Measurements from ENCODE around the gene LTBP3. TPM values are rescaled to one million over a fixed set of nuclear protein-coding genes. Genes with fewer than 3 reads are reported as not detected.
A peak's percentile ranks its signal among the peaks of the same experiment; 100 is the strongest.

The LTBP3 gene
- total and polyA plus RNA-seq, 2 of the 13 experiments (the other 11 are each of a cell fraction or from before 2014, with no cell fraction given), result 12.2 to 68.1 TPM

- TF ChIP-seq, protein P1, sequence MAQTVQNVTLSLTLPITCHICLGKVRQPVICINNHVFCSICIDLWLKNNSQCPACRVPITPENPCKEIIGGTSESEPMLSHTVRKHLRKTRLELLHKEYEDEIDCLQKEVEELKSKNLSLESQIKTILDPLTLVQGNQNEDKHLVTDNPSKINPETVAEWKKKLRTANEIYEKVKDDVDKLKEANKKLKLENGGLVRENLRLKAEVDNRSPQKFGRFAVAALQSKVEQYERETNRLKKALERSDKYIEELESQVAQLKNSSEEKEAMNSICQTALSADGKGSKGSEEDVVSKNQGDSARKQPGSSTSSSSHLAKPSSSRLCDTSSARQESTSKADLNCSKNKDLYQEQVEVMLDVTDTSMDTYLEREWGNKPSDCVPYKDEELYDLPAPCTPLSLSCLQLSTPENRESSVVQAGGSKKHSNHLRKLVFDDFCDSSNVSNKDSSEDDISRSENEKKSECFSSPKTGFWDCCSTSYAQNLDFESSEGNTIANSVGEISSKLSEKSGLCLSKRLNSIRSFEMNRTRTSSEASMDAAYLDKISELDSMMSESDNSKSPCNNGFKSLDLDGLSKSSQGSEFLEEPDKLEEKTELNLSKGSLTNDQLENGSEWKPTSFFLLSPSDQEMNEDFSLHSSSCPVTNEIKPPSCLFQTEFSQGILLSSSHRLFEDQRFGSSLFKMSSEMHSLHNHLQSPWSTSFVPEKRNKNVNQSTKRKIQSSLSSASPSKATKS (CRISPR knock-in tag; IDR thresholded peaks at IDR 0.05), result no peak
- TF ChIP-seq KDM4B (CRISPR knock-in tag; IDR thresholded peaks at IDR 0.05), result no peak
- TF ChIP-seq, protein P2, sequence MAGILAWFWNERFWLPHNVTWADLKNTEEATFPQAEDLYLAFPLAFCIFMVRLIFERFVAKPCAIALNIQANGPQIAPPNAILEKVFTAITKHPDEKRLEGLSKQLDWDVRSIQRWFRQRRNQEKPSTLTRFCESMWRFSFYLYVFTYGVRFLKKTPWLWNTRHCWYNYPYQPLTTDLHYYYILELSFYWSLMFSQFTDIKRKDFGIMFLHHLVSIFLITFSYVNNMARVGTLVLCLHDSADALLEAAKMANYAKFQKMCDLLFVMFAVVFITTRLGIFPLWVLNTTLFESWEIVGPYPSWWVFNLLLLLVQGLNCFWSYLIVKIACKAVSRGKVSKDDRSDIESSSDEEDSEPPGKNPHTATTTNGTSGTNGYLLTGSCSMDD (CRISPR knock-in tag; IDR thresholded peaks at IDR 0.05), result no peak
- peak; percentile 69 for TF ChIP-seq GFI1 (CRISPR knock-in tag; IDR thresholded peaks at IDR 0.05; ENCODE audit: borderline replicate concordance)
- peak; percentile 75; the same call in 1 of the 2 replicates for TF ChIP-seq NCOA1 (CRISPR knock-in tag; IDR thresholded peaks at IDR 0.05)
- no peak for TF ChIP-seq ZNF703 (CRISPR knock-in tag; IDR thresholded peaks at IDR 0.05; ENCODE audit: borderline replicate concordance)
- TF ChIP-seq RAD21 (CRISPR knock-in tag; IDR thresholded peaks at IDR 0.05), result no peak
- TF ChIP-seq ZNF34 (CRISPR knock-in tag; IDR thresholded peaks at IDR 0.05; ENCODE audit: borderline replicate concordance), result 0 out of 2 replicates have a peak, but pooled peaks have one; percentile 54
- TF ChIP-seq, protein P3, sequence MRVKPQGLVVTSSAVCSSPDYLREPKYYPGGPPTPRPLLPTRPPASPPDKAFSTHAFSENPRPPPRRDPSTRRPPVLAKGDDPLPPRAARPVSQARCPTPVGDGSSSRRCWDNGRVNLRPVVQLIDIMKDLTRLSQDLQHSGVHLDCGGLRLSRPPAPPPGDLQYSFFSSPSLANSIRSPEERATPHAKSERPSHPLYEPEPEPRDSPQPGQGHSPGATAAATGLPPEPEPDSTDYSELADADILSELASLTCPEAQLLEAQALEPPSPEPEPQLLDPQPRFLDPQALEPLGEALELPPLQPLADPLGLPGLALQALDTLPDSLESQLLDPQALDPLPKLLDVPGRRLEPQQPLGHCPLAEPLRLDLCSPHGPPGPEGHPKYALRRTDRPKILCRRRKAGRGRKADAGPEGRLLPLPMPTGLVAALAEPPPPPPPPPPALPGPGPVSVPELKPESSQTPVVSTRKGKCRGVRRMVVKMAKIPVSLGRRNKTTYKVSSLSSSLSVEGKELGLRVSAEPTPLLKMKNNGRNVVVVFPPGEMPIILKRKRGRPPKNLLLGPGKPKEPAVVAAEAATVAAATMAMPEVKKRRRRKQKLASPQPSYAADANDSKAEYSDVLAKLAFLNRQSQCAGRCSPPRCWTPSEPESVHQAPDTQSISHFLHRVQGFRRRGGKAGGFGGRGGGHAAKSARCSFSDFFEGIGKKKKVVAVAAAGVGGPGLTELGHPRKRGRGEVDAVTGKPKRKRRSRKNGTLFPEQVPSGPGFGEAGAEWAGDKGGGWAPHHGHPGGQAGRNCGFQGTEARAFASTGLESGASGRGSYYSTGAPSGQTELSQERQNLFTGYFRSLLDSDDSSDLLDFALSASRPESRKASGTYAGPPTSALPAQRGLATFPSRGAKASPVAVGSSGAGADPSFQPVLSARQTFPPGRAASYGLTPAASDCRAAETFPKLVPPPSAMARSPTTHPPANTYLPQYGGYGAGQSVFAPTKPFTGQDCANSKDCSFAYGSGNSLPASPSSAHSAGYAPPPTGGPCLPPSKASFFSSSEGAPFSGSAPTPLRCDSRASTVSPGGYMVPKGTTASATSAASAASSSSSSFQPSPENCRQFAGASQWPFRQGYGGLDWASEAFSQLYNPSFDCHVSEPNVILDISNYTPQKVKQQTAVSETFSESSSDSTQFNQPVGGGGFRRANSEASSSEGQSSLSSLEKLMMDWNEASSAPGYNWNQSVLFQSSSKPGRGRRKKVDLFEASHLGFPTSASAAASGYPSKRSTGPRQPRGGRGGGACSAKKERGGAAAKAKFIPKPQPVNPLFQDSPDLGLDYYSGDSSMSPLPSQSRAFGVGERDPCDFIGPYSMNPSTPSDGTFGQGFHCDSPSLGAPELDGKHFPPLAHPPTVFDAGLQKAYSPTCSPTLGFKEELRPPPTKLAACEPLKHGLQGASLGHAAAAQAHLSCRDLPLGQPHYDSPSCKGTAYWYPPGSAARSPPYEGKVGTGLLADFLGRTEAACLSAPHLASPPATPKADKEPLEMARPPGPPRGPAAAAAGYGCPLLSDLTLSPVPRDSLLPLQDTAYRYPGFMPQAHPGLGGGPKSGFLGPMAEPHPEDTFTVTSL (CRISPR knock-in tag; IDR thresholded peaks at IDR 0.05; ENCODE audit: borderline replicate concordance), result no peak
- no peak for TF ChIP-seq ATF7-NPFF (CRISPR knock-in tag; IDR thresholded peaks at IDR 0.05; ENCODE audit: low read depth)
- peak; percentile 35; the same call in 1 of the 2 replicates for TF ChIP-seq ZFY (CRISPR knock-in tag; IDR thresholded peaks at IDR 0.05)
- TF ChIP-seq GTF3A (CRISPR knock-in tag; conservative IDR thresholded peaks at IDR 0.05), result no peak; the same call in 1 of the 2 replicates
- TF ChIP-seq SRSF4 (IDR thresholded peaks at IDR 0.05; ENCODE audit: low read depth, low read length, poor library complexity, severe bottlenecking), result no peak
- TF ChIP-seq SMYD3 (CRISPR knock-in tag; IDR thresholded peaks at IDR 0.05), result no peak
- TF ChIP-seq MED13 (CRISPR knock-in tag; IDR thresholded peaks at IDR 0.05), result no peak
- peak; percentile 48; the same call in 1 of the 2 replicates for TF ChIP-seq CREM (IDR thresholded peaks at IDR 0.05)
- no peak for TF ChIP-seq CREM (CRISPR knock-in tag; IDR thresholded peaks at IDR 0.05)
- TF ChIP-seq ELF3 (CRISPR knock-in tag; IDR thresholded peaks at IDR 0.05), result no peak; the same call in 1 of the 2 replicates
- TF ChIP-seq YEATS2 (CRISPR knock-in tag; IDR thresholded peaks at IDR 0.05; ENCODE audit: borderline replicate concordance), result no peak
These were observed 28.5 kb downstream of the LTBP3 start (continued) for GRCh38 chr11:65529475-65530156.
